Suprapubic skin (tissue), 4 donors: ENCODE measurements around the gene CHODL.

Experiments
- EP300 ChIP-seq: sonication (generic); formaldehyde crosslinking; IDR thresholded peaks from one replicate; pipeline ENCODE4 v1.6.1; 2017; ENCODE audit warnings: antibody characterized with exemption
- POLR2A ChIP-seq, 2 donors: fragments of 450-650 bp; IDR thresholded peaks; one replicate each; pipeline ENCODE4 v1.6.1; 2017; ENCODE audit warnings: antibody characterized with exemption in 2 of 2, mild to moderate bottlenecking in 2 of 2, moderate library complexity in 2 of 2
- POLR2AphosphoS5 ChIP-seq, 3 donors: sonication (generic); formaldehyde crosslinking; IDR thresholded peaks; one replicate each; pipeline ENCODE4 v1.6.1; 2017; ENCODE audit warnings: antibody characterized with exemption in 3 of 3
- TF ChIP-seq, protein P1 (sequence below), 2 donors: fragments of 200-600 bp in 1 of 2; fragments of 450-650 bp in 1 of 2; sonication (generic) in 1 of 2; IDR thresholded peaks; one replicate each; pipeline ENCODE4 v1.5.1; 2016 to 2019; ENCODE audit warnings: antibody characterized with exemption in 2 of 2, mild to moderate bottlenecking in 1 of 2, moderate library complexity in 1 of 2

DNA sequence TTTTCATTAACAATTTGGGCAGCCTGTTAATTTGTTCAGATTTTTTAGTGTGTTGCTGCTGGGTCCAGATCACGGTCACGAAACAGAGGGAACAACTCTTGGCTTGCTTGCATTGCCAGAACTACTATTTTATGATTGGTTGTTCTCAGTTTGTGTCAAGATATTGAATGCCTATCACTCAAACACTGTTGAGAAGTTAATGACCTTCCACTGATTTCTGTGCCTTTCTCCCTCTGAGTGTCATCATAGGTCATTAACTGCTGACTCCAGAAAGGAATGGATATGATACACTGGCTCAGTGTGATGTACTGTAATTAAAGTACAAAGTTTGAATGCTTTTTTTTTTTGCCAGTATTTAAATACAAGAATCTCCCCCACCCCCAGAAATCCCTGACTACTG lies 9.2 kb downstream of the CHODL start:
- TF ChIP-seq, protein P1, sequence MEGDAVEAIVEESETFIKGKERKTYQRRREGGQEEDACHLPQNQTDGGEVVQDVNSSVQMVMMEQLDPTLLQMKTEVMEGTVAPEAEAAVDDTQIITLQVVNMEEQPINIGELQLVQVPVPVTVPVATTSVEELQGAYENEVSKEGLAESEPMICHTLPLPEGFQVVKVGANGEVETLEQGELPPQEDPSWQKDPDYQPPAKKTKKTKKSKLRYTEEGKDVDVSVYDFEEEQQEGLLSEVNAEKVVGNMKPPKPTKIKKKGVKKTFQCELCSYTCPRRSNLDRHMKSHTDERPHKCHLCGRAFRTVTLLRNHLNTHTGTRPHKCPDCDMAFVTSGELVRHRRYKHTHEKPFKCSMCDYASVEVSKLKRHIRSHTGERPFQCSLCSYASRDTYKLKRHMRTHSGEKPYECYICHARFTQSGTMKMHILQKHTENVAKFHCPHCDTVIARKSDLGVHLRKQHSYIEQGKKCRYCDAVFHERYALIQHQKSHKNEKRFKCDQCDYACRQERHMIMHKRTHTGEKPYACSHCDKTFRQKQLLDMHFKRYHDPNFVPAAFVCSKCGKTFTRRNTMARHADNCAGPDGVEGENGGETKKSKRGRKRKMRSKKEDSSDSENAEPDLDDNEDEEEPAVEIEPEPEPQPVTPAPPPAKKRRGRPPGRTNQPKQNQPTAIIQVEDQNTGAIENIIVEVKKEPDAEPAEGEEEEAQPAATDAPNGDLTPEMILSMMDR (IDR thresholded peaks at IDR 0.05) = no peak
- no peak for TF ChIP-seq POLR2A (IDR thresholded peaks at IDR 0.05)
- no peak for TF ChIP-seq EP300
- TF ChIP-seq POLR2AphosphoS5 (IDR thresholded peaks at IDR 0.05) = no peak
